GM12878 (cell line): ENCODE data around the gene TMEM163. TPM values are rescaled to one million over a fixed set of nuclear protein-coding genes. Genes with fewer than 3 reads are reported as not detected.

Source experiments
- ATAC-seq: fragments of 200-7000 bp; cut with Tn5 transposase; 3 replicates; pipeline ENCODE4 v1.9.1; 2020; ENCODE audit warnings: mild to moderate bottlenecking, moderate library complexity
- BruUV-seq: library from RNA; stranded (reverse); fragments of 400-500 nt; replicated peaks from 2 replicates; lab custom pipeline; 2021; lab: Mats Ljungman, UMichigan
- CTCF ChIA-PET: fragments of 300-600 bp; sonication (Branson Sonifier 250); formaldehyde crosslinking; extraction: SDS; loops from one replicate; lab custom pipeline; 2021; ENCODE audit warnings: inconsistent platforms; lab: Yijun Ruan, JAX
- POLR2A ChIA-PET: fragments of 350-600 bp; formaldehyde crosslinking; extraction: SDS; loops from one replicate; lab custom pipeline; 2021; ENCODE audit warnings: inconsistent platforms; lab: Charles Lee
- RAD21 ChIA-PET: fragments of 300-600 bp; sonication (Branson Sonifier 250); formaldehyde crosslinking; loops from one replicate; lab custom pipeline; 2023; ENCODE audit warnings: antibody characterized with exemption; ENCODE audit not compliant: unreplicated experiment; lab: Charles Lee
- SMC1A ChIA-PET: fragments of 300-600 bp; sonication (Branson Sonifier 250); formaldehyde crosslinking; loops from one replicate; lab custom pipeline; 2023; ENCODE audit not compliant: unreplicated experiment, uncharacterized antibody; lab: Charles Lee
- DNase-seq: peaks from one replicate; pipeline ENCODE4 v3.0.0-alpha.2; 2011; ENCODE audit warnings: low read depth, low spot score
- FAIRE-seq: peaks from 3 replicates; lab custom pipeline; 2011; peaks lifted over from hg19 to GRCh38; lab: Jason Lieb, UNC
- H2AFZ ChIP-seq: 2 replicates; pipeline ENCODE4 v1.6.0; 2011; ENCODE audit warnings: low read depth, low read length, control low read depth; ENCODE audit not compliant: control insufficient read depth
- H3K27ac ChIP-seq: 2 replicates; pipeline ENCODE4 v1.5.1; 2011; ENCODE audit warnings: control low read depth; ENCODE audit not compliant: control insufficient read depth, insufficient read depth
- H3K27me3 ChIP-seq, 2 experiments: replicated peaks in 1 of 2; 2 replicates each; pipeline versions ENCODE4 v1.6.0 to v1.6.1; 2011; ENCODE audit warnings: low read length in 1 of 2; ENCODE audit not compliant: control insufficient read depth in 2 of 2, insufficient read depth in 2 of 2
- H3K36me3 ChIP-seq, 2 experiments: 2 replicates each; pipeline ENCODE4 v1.5.1; 2011; ENCODE audit warnings: low read length in 1 of 2; ENCODE audit not compliant: control insufficient read depth in 2 of 2, insufficient read depth in 2 of 2
- H3K4me1 ChIP-seq: 2 replicates; pipeline ENCODE4 v1.6.1; 2011; ENCODE audit warnings: mild to moderate bottlenecking, low read length, moderate library complexity, mixed read lengths; ENCODE audit not compliant: control insufficient read depth, insufficient read depth
- H3K4me2 ChIP-seq: 2 replicates; pipeline ENCODE4 v1.6.0; 2011; ENCODE audit warnings: control low read depth; ENCODE audit not compliant: control insufficient read depth, insufficient read depth
- H3K4me3 ChIP-seq: fragments of 200-600 bp; sonication (generic); 2 replicates; pipeline ENCODE4 v1.5.1; 2016
- H3K79me2 ChIP-seq: 2 replicates; pipeline ENCODE4 v1.6.0; 2011; ENCODE audit warnings: low read length; ENCODE audit not compliant: control insufficient read depth, insufficient read depth
- H3K9ac ChIP-seq: 2 replicates; pipeline ENCODE4 v1.8.0; 2011; ENCODE audit warnings: low read length, control low read depth, mixed read lengths; ENCODE audit not compliant: control insufficient read depth, insufficient read depth
- H3K9me3 ChIP-seq: replicated peaks from 3 replicates; pipeline ENCODE4 v1.5.1; 2011; ENCODE audit warnings: mild to moderate bottlenecking, low read length; ENCODE audit not compliant: control insufficient read depth, insufficient read depth
- H4K20me1 ChIP-seq: 2 replicates; pipeline ENCODE4 v1.6.0; 2011; ENCODE audit not compliant: control insufficient read depth, insufficient read depth
- BHLHE40 ChIP-seq, 2 experiments: fragments of 450-650 bp in 1 of 2; IDR thresholded peaks; 2 replicates each; pipeline ENCODE4 v1.6.1; 2011 to 2017; ENCODE audit warnings: low read depth in 2 of 2, borderline replicate concordance in 1 of 2, improper control_type of control experiment in 1 of 2, low read length in 1 of 2, mild to moderate bottlenecking in 1 of 2
- BRCA1 ChIP-seq: IDR thresholded peaks from 2 replicates; pipeline ENCODE4 v1.6.1; 2011; ENCODE audit warnings: low read depth, low read length, improper control_type of control experiment
- CBX5 ChIP-seq: sonication (generic); IDR thresholded peaks from 2 replicates; pipeline ENCODE4 v1.6.1; 2016; ENCODE audit warnings: low read depth, moderate library complexity, mild to moderate bottlenecking, inconsistent platforms
- HDAC6 ChIP-seq: fragments of 200-600 bp; sonication (generic); IDR thresholded peaks from one replicate; pipeline ENCODE4 v1.8.0; 2017; ENCODE audit warnings: antibody characterized with exemption; ENCODE audit not compliant: unreplicated experiment
- HDGF ChIP-seq: fragments of 450-650 bp; IDR thresholded peaks from 2 replicates; pipeline ENCODE4 v1.6.1; 2016; ENCODE audit warnings: antibody characterized with exemption
- IKZF2 ChIP-seq, 2 experiments: fragments of 450-650 bp; IDR thresholded peaks; 2 replicates each; pipeline ENCODE4 v1.6.1; 2017; ENCODE audit warnings: mild to moderate bottlenecking in 2 of 2, moderate library complexity in 2 of 2
- RAD21 ChIP-seq: IDR thresholded peaks from 2 replicates; pipeline ENCODE4 v1.6.1; 2011; ENCODE audit warnings: mild to moderate bottlenecking, low read depth, low read length, moderate library complexity; ENCODE audit not compliant: insufficient read depth
- RBBP5 ChIP-seq: fragments of 200-600 bp; sonication (generic); conservative IDR thresholded peaks from 2 replicates; pipeline ENCODE4 v1.6.1; 2016
- RUNX3 ChIP-seq: IDR thresholded peaks from 2 replicates; pipeline ENCODE4 v1.6.1; 2012; ENCODE audit warnings: low read length, inconsistent platforms
- SPI1 ChIP-seq: IDR thresholded peaks from 2 replicates; pipeline ENCODE4 v1.6.1; 2011; ENCODE audit warnings: low read depth, mild to moderate bottlenecking, low read length, moderate library complexity, borderline replicate concordance; ENCODE audit not compliant: insufficient read depth
- SREBF1 ChIP-seq: IDR thresholded peaks from 2 replicates; pipeline ENCODE4 v1.6.1; 2012; ENCODE audit warnings: mild to moderate bottlenecking, low read length
- STAT1 ChIP-seq: fragments of 450-650 bp; conservative IDR thresholded peaks from 2 replicates; pipeline ENCODE4 v1.6.1; 2014; ENCODE audit warnings: antibody characterized with exemption, mild to moderate bottlenecking
- WGBS: methylation state at CpG from one replicate; pipeline ENCODE4 v1.1.6; 2016; ENCODE audit warnings: low lambda C conversion rate; ENCODE audit not compliant: insufficient replicate concordance, insufficient coverage; ENCODE audit errors: missing lambda C conversion rate; 5-methylcytosine and 5-hydroxymethylcytosine counted together
- in situ Hi-C: fragments of 300-500 bp; cut with MboI; formaldehyde crosslinking; loops from 9 replicates; pipeline ENCODE4 v1.14.3; 2018; ENCODE audit warnings: mixed read lengths
- intact Hi-C: fragments of 100-400 bp; cut with micrococcal nuclease; formaldehyde crosslinking; loops from one replicate; pipeline ENCODE4 v1.14.2; 2022; ENCODE audit not compliant: unreplicated experiment
- polyA plus RNA-seq, 11 experiments: library from polyadenylated mRNA; depleted of rRNA in 4 of 11; unstranded in 6 of 11; stranded (reverse) in 5 of 11; fragments of >200 nt; fragmentation: Nextera tagmentation in 4 of 11; fragmentation: Illumina TruSeq in 1 of 11; extraction: Ambion mirVana in 4 of 11; extraction: Trizol in 1 of 11; gene quantifications; 1 replicate in 1 of 11; 2 replicates in 10 of 11; pipeline versions ENCODE4 v1.2.1 to v1.2.3, GENCODE V29; 2011 to 2016; ENCODE audit warnings: inconsistent platforms in 2 of 11, missing spikeins in 2 of 11, low read depth in 1 of 11
- total RNA-seq, 4 experiments: library from RNA; depleted of rRNA in 3 of 4; stranded (reverse); fragments of >200 nt in 3 of 4; fragmentation: Illumina TruSeq in 1 of 4; extraction: Trizol in 1 of 4; gene quantifications; 2 replicates each; pipeline versions ENCODE4 v1.2.1 to v1.2.3, GENCODE V29; 2013 to 2021
- TF ChIP-seq, protein P1 (sequence below): IDR thresholded peaks from 2 replicates; pipeline ENCODE4 v1.6.1; 2012; ENCODE audit warnings: low read depth, low read length, improper control_type of control experiment
- TF ChIP-seq, protein P2 (sequence below): fragments of 450-650 bp; IDR thresholded peaks from 2 replicates; pipeline ENCODE4 v1.6.1; 2018; ENCODE audit warnings: borderline replicate concordance, mild to moderate bottlenecking; ENCODE audit not compliant: partially characterized antibody

TMEM163 gene
- total and polyA plus RNA-seq, 10 of the 15 experiments (the other 5 are each of a cell fraction or from before 2014, with no cell fraction given) = 0.05 to 0.11 (median 0.07) TPM; not detected in 4

DNA sequence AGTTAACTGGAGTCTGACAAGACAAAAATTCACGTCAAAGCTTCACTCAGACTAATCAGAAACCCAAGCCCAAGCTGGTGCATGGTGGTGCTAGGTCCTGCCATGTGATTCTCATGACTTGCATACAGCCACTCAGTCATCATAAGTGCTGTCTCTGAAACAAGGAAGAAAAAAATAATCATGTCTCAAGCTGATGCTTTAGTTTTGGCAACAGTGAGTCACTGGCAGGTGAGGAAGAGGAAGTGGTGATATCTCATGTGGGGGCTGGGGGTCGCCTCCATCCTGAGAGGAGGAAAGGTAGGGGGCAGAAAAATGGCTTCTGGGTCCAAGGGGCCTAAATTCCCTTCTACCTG lies 136.3 kb downstream of the TMEM163 start:
- H3K9me3 ChIP-seq = no peaks in the 10 kb centered on the region; the same call in 2 of the 3 replicates
- no peak overlapping the region for H3K4me3 ChIP-seq
- CTCF ChIA-PET = no interaction called here
- peak overlapping the region; percentile 38 for H3K27ac ChIP-seq
- no peaks in the 10 kb centered on the region for H3K79me2 ChIP-seq
- no peaks in the 10 kb centered on the region for H3K27me3 ChIP-seq
- peaks cover 16% of the 10 kb centered on the region for H3K4me1 ChIP-seq
- no peak overlapping the region for H3K4me2 ChIP-seq
- H4K20me1 ChIP-seq = no peaks in the 10 kb centered on the region
- POLR2A ChIA-PET = no interaction called here
- ATAC-seq (no peak), FAIRE-seq (no peak)
- BruUV-seq = no TSS peak
- in situ Hi-C loops = no loop called here
- no peak overlapping the region for H2AFZ ChIP-seq
- RAD21 ChIA-PET = no interaction called here
- SMC1A ChIA-PET = interaction anchor here (1.1 kb wide), 1 partner anchor 16 kb away, joined by 3 read pairs; no protein-coding TSS in a partner anchor
- intact Hi-C loops = no loop called here
- no peak overlapping the region for H3K9ac ChIP-seq
- 19% methylated on average over 2 of the region's 2 CpGs for WGBS
- TF ChIP-seq, protein P1, sequence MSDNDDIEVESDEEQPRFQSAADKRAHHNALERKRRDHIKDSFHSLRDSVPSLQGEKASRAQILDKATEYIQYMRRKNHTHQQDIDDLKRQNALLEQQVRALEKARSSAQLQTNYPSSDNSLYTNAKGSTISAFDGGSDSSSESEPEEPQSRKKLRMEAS = no peak
- no peak for TF ChIP-seq STAT1
- TF ChIP-seq RAD21 = no peak
- no peak for TF ChIP-seq SREBF1
- TF ChIP-seq IKZF2 (IDR thresholded peaks at IDR 0.05) = no peak
- no peak for TF ChIP-seq HDGF
- no peak for TF ChIP-seq BHLHE40 (IDR thresholded peaks at IDR 0.05; ENCODE audit: borderline replicate concordance in 1 of 2, low read depth in 2 of 2, low read length in 1 of 2)
- no peak for TF ChIP-seq CBX5
- TF ChIP-seq HDAC6 = no peak
- 0 out of 2 replicates have a peak, but pooled peaks have one; percentile 17 for TF ChIP-seq RUNX3
- peak; percentile 77 for TF ChIP-seq SPI1
- no peak for TF ChIP-seq BRCA1
- TF ChIP-seq RBBP5 = no peak
- TF ChIP-seq, protein P2, sequence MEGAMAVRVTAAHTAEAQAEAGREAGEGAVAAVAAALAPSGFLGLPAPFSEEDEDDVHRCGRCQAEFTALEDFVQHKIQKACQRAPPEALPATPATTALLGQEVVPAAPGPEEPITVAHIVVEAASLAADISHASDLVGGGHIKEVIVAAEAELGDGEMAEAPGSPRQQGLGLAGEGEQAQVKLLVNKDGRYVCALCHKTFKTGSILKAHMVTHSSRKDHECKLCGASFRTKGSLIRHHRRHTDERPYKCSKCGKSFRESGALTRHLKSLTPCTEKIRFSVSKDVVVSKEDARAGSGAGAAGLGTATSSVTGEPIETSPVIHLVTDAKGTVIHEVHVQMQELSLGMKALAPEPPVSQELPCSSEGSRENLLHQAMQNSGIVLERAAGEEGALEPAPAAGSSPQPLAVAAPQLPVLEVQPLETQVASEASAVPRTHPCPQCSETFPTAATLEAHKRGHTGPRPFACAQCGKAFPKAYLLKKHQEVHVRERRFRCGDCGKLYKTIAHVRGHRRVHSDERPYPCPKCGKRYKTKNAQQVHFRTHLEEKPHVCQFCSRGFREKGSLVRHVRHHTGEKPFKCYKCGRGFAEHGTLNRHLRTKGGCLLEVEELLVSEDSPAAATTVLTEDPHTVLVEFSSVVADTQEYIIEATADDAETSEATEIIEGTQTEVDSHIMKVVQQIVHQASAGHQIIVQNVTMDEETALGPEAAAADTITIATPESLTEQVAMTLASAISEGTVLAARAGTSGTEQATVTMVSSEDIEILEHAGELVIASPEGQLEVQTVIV = no peak
- TF ChIP-seq, all 136 proteins: peak for 2
- no peak for DNase-seq
- H3K36me3 ChIP-seq = no peaks in the 10 kb centered on the region
